ENCODE measurements around the gene ST6GALNAC2.
"Not testable (repeated sequence)": the region's sequence is repeated elsewhere in the genome, so short reads cannot be mapped to it uniquely, and the experiment has no call there.

Gene ST6GALNAC2

GRCh38 chr17:76540381-76541300 lies 45.0 kb downstream of the ST6GALNAC2 start:
- DNase-seq (ENCODE audit: low read depth in 2 of 2), result no peak

DNA sequence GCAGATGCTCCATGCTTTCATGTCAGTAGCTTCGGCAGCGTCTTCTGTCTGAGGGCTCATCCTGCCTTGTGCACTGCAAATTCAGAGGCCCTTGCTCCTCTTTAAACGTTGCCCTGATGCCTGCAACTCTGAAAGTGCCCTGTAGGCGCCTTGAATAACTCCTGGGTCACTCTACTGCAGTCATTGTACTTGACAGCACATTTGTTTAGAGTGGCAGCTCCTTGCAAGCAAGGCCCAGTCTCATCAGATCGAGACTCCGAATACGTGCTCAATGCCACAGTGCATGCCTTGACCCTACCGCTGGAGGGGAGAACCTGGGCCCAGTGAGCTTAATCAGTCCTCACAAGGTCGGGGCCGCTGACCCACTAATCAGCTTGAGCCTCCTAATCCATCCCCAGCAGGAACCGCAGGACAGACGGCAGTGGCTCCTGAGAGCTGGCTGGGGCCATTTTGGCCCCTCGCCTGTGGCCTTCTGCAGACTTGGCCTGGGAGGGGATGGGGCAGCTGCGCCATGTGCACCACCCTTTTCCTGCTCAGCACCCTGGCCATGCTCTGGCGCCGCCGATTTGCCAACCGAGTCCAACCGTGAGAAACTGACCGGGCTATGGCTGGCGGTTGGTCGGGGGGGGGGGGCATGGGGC lies 45.9 kb downstream of the ST6GALNAC2 start, which contains the start of gene PRCD:
Gene PRCD (plus strand): TSS at position 414 of the 641 bp plus-strand sequence. CDS start 98 bp downstream, at position 512.
- DNase-seq (ENCODE audit: low read depth in 2 of 2), result no peak

DNA sequence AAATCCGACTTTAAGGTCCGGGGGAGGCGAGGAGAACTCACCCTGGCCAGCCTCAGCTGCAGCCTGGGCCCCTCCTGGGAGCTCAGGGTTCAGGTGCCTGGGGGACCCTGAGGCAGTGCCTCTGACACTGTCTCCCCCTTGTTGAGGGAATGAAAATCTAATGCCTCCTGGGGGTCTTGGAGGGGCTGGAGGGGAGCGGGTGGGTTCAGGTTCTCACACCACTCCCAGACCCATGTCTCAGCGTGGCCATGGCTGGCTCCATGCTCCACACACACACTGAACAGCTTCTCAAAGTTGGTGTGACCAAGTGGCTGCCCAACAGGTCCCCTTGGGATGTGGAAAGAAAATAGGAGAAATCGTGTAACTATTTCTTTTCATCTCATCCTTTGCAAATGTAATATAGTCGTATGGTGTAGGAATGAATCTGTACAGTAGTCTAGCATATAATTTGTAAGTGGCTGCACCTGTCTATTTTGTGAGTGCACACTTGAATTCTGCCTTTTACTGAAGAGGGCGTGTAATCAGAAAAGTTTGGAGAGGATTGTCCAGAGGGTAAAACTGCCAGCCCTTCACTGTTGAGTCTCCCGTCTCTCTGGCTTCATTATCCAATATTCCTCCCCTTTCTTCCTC lies 46.6 kb downstream of the ST6GALNAC2 start:
- no peak for DNase-seq (ENCODE audit: low read depth in 2 of 2)

DNA sequence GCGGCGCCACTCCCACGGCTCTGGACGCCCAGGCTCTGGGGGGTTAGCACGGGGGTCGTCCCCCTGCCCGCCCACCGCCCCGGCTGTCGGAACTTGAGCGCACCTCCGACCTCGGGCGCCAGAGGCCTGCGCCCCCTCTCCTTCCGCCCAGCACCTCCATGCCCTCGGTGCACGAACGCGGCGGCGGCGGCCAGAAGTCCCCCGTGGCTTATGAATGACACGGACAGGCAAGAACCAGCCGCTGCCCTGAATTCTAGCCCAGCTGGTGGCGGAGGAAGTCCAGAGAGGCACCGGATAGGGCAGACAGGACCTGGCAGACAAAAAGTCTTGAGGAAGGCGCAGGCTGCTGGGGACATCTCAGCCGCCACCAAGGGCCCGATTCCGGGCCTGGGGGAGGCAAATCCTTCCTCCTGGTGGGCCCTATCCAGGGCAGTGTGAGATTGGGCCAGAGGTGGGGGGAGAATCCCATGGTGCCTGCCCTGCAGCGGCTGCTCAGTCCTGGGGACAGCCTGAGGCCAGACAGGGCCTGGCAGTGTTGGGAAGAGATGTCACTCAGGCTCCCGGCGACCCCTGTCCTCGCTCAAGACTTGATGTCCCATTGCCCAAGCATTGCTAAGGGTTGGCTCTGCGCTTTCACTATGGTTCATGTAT lies 47.3 kb downstream of the ST6GALNAC2 start:
- no peak for DNase-seq (ENCODE audit: low read depth in 2 of 2)

DNA sequence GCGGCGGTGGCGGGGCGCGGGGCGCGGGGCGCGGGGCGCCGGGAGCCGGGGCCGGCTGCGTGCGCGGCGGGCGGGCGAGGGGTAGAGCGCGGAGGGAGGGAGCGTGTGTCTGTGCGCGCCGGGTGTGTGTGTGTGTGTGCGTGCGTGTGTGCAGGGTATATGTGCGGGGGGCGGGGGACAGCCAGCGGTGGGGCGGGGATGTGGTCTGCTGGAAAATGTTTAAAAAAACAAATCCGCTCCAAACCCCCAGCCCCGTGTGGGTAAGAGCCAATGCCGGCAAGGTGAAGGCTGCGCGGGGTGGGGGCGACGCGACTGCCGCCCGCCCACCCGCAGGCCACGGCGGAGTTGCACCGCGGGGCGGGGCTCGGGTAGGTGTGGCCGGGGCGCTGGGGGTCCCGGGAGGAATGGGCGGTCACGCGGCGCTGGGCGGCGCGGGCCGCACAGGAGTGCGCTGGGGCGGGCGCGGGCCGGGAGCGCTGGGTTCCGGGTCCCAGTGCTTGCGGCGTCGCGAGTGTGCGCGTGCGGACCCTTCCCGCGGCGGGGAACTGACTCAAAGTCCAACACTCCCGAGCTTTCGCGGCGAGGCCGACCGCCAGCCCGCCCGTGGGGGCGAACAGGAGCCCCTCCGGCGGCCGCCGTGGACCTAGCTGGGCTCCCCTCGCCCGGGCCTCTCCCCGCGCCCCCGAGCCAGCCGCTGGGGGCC lies 47.9 kb downstream of the ST6GALNAC2 start, which contains the start of gene CYGB:
Gene CYGB (minus strand): TSS at position 132 of the 703 bp plus-strand sequence. CDS start 167 bp downstream, outside the sequence.
- DNase-seq (ENCODE audit: low read depth in 2 of 2), result no peak

GRCh38 chr17:76537288-76537577 lies 48.4 kb downstream of the ST6GALNAC2 start:
- DNase-seq (ENCODE audit: low read depth in 2 of 2), result no peak

DNA sequence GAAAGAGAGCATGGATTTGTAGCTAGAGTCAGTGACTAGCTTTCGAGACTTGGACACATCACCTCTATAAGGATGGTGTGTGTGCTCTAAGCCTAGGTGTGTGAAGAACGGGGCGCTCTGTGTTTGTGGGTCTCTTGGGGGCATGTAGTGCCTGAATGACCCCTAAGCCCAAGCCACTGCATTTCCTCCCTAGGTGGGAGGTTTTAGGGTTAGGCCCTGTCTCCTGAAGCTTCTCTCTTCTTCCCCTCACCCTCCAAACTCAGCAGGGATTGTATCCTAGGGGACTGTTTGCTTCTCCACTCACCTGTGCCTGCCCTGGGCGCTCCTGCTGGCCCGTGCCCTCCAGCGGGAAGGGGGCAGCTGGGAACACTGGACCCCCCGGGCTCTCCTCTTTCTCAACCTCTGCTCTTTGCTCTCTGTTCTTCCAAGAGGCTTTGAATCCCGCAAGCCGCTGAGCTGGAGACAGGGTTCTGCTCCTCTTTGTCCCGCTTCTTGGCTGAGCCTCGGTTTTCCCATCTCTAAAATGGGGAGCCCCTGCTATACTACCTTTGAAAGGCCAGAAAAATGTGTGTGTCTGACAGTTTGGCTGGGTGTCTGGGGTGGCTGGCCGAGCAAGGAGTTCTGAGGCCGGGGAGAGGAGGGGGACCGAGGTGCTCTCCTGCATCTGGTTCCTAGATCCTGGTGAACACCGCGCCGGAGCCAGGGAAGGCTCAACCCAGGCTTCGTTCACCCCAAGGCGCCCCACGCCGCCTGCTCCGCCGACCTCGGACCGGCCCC lies 49.0 kb downstream of the ST6GALNAC2 start:
- no peak for DNase-seq (ENCODE audit: low read depth in 2 of 2)

DNA sequence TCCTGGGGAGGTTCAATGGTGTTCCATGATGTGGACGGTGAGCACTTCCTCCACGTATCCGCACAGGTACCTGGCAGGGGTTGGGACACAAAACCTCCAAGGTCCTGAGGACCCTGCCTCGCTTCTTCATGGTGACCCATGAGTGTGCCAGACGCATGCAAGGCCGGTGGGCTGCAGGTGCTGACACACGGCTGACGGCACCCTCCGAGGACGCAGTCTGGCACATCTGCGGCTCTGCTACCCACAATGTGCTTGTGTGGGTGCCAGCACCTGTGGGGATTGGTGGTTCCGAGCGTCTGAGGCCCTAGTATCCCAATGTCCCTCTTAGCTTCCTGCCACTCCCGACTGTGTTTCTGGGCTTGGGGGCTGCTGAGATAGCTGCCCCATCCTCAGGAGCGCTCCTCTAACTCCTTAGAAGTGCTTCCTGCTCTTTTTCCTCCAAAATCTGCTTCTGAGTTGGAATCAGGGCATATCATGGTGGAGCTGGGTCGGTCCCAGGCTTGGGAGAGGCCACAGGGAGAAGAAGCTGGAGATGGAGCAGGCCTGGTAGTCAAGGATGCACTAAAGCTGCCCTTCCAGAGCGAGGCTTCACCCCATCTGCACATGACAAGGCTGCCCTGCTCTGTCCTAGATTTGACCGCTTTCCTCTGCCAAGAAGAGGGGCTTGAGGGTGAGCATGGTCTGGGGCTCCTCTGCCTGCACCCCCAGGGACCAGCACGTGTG lies 49.7 kb downstream of the ST6GALNAC2 start:
- DNase-seq (ENCODE audit: low read depth in 2 of 2), result no peak

GRCh38 chr17:76534831-76535732 lies 50.6 kb downstream of the ST6GALNAC2 start:
- no peak for DNase-seq (ENCODE audit: low read depth in 2 of 2)

GRCh38 chr17:76533640-76534359 lies 51.9 kb downstream of the ST6GALNAC2 start:
- DNase-seq (ENCODE audit: low read depth in 2 of 2), result not testable (repeated sequence)

DNA sequence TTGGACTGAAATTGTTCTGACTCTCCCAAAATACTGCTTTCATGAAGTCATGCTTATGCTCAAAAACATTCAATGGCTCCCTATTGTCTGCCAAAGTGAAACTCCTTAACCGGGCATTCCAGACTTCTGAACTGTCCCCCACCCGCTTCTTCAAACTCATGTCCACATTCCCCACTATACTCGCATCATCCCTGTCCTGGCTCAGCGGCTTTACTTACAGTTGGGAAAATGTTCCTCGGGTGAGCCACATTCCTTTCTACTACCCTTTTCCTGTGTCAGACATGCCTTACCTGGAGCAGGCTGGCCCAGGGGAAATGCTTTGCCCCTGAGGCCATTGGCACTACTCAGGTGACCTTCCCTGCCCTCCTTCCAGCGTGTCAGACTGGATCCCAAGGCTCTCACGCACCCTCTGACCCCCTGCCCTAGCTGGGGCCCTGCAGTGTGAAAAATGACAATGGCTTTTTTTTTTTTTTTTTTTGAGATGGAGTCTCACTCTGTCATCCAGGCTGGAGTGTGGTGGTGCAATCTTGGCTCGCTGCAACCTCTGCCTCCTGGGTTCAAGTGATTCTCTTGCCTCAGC lies 53.5 kb downstream of the ST6GALNAC2 start:
- no peak for DNase-seq (ENCODE audit: low read depth in 2 of 2)

GRCh38 chr17:76531486-76532038 lies 54.1 kb downstream of the ST6GALNAC2 start:
- no peak for DNase-seq (ENCODE audit: low read depth in 2 of 2)

DNA sequence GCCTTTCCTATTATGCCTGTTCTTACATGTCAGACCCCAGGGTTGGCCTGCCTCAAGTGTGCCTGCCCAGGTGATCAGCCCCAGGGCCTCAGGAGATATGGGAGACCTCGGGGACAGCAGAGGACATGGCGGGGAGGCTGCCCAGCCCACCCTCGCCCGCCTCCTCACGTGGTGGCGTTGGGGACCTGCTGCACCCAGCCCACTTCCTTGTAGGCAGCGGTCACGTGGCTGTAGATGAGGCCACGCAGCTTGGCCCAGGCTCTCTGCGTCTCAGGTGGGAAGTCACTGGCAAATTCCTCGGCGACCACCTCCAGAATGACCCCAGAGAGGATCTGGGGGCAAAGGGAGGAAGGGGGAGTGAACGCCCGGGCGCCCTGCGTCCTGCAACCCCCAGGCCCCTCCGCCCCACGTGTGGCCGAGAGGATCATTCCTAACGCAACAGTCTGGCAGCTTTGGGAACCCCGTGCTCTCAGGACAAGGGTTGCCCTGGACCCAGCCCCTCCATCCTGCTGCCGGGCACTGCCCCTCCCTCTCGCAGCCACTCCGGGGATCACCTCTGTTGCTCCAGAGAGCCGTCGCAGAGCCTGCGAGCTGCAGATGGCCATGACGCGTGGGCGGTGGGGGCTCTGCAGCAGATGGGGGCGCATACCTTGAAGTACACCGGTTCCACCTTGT lies 54.7 kb downstream of the ST6GALNAC2 start:
- DNase-seq (ENCODE audit: low read depth in 2 of 2), result no peak

DNA sequence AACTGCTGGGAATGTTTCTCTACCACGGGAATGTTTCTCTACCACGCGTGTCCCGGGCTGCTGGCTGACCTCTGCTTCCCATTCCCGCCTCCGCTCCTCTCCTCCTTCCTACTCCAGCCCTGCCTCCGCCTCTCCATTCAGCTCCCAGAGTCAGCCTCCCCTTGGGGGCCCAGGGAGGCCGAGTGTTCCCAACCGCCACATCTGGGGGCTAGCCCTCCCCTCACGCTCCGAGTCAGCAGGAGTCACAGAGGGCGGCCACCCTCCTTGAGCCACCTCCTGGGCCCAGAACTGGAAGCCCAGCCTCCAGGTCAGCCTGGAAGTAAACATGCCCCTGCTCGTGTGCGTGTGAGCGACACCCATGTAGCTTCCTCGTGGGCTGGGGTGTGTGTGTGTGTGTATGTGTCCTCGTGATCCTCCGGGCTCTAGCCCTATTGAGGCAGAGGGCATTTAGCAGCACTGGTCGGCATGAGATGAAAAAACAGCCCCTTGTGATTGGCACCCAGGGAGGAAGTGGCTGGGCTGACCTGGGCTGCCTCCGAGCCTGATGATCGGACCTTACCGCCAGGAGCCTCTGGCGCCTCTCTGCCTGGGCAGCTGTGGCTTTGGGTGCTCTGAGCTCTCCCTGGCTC lies 55.5 kb downstream of the ST6GALNAC2 start:
- no peak for DNase-seq (ENCODE audit: low read depth in 2 of 2)

DNA sequence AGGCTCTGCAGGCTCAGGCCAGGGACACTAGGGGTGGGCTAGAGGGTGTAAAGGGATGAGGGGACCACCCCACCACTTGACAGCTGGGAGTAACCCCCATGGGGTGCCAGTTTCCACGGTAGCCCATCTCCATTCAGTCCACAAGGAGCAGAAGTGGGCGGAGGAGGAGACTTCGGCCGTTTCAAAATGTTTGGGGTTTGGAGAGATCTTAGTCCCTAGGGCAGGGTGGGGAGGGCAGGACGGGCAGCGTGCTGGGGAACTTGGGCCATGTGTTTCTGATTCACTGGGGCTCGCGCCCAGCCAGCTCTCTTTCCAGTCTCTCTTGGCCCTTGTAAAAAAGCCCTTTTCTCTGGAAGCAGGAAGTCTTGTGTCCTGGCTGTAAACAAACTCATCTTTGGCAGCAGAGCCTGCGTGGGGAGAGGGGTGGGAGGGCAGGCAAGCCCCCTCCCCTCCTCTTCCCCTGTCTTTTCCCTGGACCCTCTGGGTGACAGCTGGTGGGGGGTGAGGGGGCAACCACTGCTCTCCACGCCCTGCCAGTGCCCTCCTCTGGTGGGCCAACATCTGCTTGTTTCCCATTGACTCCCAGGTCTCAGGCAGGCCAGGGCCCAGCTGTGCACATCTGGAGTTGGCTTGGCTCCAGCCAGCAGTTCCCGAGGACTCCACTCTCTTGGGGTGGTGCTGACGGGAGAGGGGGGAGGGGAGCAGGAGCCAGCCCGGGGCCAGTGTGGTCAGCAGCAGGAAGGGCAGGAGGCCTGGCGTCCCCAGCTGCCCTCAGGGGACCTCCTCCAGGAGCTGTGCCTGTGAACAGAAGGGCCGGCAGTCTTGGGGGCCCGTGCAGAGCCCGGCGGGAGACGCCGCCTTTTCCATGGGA lies 56.2 kb downstream of the ST6GALNAC2 start:
- no peak for DNase-seq (ENCODE audit: low read depth in 2 of 2)

All from stimulated activated CD8-positive, alpha-beta memory T cell treated with anti-CD3 and anti-CD28 coated beads, Interleukin-15, amount 100 ng/mL, for 48 hours (primary cell).